Inferior parietal cortex (tissue), 1 donor: ENCODE data around the gene BANK1.

Experiments used
- DNase-seq: peaks from one replicate; pipeline ENCODE4 v3.0.0-alpha.2; 2016; ENCODE audit errors: extremely low spot score

The BANK1 gene

GRCh38 chr4:101813604-101814003, 23.1 kb downstream of the BANK1 start:
- DNase-seq, result no peak

- no peak for DNase-seq
These were observed 27.8 kb downstream of the BANK1 start for GRCh38 chr4:101818362-101818761.

DNA sequence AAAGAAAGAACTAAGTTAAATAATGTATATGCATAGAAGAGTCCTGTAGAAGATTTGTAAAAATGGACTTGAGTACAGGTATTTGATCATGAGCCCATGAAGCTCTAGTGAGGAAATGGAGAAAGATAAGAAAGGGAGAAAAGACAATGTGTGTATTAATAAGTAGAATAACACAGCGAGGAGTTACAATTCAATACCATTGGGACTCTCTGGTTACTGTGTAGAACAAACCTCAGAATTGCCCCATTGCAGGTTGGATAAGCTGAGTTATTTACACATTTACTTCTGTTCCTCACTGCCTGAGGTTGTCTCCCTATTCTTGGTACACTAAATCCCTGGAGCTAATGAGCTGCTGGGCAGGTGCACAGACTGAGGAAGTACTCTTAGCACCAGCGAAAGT, 33.3 kb downstream of the BANK1 start:
- no peak for DNase-seq

- no peak for DNase-seq
These were observed 34.0 kb downstream of the BANK1 start for GRCh38 chr4:101824500-101824899.

- no peak for DNase-seq
These were observed 35.4 kb downstream of the BANK1 start for GRCh38 chr4:101825953-101826352.

GRCh38 chr4:101831816-101832215, 41.3 kb downstream of the BANK1 start:
- no peak for DNase-seq

DNA sequence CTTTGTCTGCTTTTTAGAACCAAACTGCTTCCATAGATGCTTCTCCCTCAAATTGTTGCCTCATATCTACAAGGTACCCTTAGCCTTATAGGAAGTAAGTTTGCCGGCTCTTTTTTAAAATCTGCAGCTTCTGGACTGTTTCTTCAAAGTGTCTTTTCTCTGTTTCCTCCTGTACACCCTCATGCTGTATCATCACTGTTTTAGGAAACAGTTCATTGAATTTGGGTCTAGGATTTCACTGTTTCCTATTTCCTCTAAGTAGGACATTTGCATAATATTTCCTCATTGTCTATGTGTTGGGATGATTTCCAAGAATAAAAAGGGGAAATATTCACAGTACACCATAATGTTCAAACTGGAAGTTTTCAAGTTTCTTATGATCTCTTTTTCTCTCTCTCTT, 43.0 kb downstream of the BANK1 start:
- DNase-seq, result no peak

- DNase-seq, result no peak
These were observed 44.8 kb downstream of the BANK1 start for GRCh38 chr4:101835121-101835904.

DNA sequence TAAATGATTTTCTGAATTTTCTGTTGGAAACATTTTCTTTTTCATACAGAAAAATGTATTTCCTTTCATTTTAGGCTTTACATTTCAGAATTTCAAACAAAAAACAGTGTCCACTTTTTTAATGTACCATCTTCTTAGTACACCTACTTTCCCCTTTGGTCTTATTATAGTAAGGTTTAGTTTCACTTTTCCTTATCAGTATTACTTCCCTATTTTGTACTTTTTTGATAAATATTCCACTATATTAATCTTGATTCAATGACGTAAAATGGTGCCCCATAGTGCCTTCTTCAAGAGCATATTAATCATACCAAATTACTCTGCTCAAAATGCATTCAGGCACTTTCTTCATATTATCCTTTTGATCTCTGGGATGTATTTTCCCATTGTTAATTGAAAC, 52.5 kb downstream of the BANK1 start:
- no peak for DNase-seq

- no peak for DNase-seq
These were observed 56.0 kb downstream of the BANK1 start for GRCh38 chr4:101846550-101846949.

GRCh38 chr4:101850698-101851097, 60.2 kb downstream of the BANK1 start:
- no peak for DNase-seq

DNA sequence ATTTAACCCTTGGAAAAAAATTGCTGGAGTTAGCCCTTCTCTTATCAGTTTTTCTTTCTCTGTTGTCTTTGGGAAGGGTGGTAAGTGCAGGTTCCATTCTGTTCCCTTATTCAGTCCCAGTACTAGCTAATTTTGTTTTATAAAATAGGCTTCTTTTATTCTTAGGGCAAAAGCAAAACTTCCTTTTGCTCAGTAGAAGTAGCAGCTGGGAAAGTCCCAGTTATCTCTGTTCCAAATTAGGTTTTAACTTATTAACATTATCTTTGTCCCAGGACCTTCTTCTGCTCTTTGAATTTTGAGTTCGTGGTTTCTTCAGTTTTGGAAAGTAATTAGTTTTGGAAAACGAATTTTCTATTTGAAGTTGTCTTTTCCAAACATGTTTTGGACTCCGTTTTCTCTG, 61.1 kb downstream of the BANK1 start:
- no peak for DNase-seq

GRCh38 chr4:101853028-101853427, 62.5 kb downstream of the BANK1 start:
- no peak for DNase-seq

- DNase-seq, result no peak
These were observed 63.2 kb downstream of the BANK1 start for GRCh38 chr4:101853691-101854090.

GRCh38 chr4:101855239-101855638, 64.7 kb downstream of the BANK1 start:
- DNase-seq, result no peak

GRCh38 chr4:101856149-101856548, 65.6 kb downstream of the BANK1 start:
- no peak for DNase-seq

DNA sequence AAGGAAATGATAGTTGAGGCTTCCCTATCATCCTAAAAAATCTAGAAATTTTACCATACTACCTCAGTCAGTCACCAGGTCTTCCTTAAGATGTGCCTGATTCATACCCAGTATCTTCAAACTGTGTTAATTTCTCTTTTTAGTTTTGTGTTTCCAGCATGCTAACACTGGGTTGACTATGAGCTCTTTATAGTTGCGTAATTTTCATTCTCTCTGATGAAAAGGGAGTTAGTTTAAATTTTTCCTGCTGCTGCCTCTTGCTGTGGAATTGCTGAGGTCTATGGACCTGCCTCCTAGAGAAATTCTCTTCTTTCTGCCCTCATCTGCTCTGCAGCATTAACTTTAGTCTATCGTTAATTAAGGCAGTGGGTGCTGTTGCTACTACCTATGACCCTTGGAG, 66.6 kb downstream of the BANK1 start:
- DNase-seq, result no peak

- no peak for DNase-seq
These were observed 68.1 kb downstream of the BANK1 start for GRCh38 chr4:101858641-101859040.

GRCh38 chr4:101862595-101862994, 72.1 kb downstream of the BANK1 start:
- no peak for DNase-seq

- DNase-seq, result no peak
These were observed 74.1 kb downstream of the BANK1 start for GRCh38 chr4:101864660-101865059.

DNA sequence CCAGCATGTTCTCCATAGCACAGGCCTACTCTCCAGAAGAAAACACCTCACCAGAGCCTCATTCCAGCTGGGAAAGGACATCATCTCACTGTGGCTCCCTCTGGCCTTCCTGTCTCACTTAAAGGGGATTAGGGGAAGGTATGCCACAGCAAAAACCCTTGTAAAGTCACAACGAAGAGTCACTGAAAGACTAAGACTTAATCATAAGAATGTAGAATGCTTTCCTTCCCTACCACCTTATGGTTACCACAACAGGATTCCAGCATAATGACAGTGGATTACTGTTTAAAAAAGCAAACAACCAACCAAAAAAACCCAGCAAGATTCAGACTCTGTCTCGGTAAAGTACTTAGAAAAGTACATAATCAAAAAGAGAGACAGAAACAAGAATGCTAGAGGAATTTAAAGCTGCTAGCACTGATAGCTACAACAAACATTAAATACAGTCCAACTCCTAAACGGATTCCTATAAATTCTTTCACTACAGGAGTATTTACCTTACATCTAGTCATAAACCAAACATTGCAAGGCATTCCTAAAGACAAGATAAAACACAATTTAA, 75.1 kb downstream of the BANK1 start:
- DNase-seq, result no peak

GRCh38 chr4:101870874-101871273, 80.3 kb downstream of the BANK1 start:
- no peak for DNase-seq

DNA sequence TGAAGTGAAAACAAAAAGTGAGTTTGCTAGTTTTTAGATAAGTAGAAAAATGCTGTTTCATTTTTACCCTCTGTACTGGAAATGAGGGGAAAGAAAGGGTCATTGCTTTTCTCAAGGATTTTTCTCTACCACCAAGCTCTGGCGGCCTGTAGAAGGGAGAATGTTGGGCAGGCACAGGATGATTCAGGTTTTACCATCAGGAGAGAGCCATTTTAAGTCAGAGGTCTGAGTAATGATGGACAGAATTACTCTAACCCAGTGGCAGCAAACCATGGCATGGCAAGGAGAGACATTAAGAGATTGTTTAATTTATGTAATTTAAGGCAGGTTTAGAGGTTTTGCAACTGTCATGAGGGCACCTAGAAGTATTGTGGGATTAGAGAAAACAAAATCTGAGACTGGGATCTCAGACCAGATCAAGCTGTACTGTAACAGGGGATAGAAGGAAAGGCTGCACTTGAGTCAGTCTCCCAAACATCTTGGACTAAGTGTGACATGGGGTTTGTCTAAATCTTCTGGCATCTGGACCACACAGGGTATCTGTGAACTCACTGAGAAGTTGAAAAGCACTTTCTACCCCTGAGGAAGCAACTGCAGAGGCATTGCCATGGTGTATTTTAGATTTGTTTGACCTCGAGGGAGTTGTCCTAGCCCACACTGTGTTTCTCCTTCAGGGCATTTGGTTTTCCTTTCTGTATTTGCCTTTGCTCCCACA, 81.6 kb downstream of the BANK1 start:
- DNase-seq, result no peak
